IMR-90 (cell line): ENCODE measurements around the gene CSKMT. TPM values are rescaled to one million over a fixed set of nuclear protein-coding genes. Genes with fewer than 3 reads are reported as not detected.
"Not testable (repeated sequence)": the region's sequence is repeated elsewhere in the genome, so short reads cannot be mapped to it uniquely, and the experiment has no call there.

Experiments
- ATAC-seq: fragments of 200-7000 bp; cut with Tn5 transposase; 2 replicates; pipeline ENCODE4 v1.9.1; 2020; ENCODE audit warnings: low read depth, mild to moderate bottlenecking, moderate library complexity
- BruUV-seq: library from RNA; stranded (reverse); fragments of 400-500 nt; replicated peaks from 2 replicates; lab custom pipeline; 2021; lab: Mats Ljungman, UMichigan
- CTCF ChIA-PET: fragments of 300-600 bp; formaldehyde crosslinking; extraction: SDS; loops from one replicate; lab custom pipeline; 2021; ENCODE audit warnings: antibody characterized with exemption; lab: Yijun Ruan, JAX
- POLR2A ChIA-PET: fragments of 300-600 bp; sonication (Branson Sonifier 250); formaldehyde crosslinking; loops from one replicate; lab custom pipeline; 2022; ENCODE audit warnings: antibody characterized with exemption; ENCODE audit not compliant: unreplicated experiment; lab: Charles Lee
- DNase-seq: peaks from one replicate; pipeline ENCODE4 v3.0.0; 2013
- H2AFZ ChIP-seq: replicated peaks from 2 replicates; pipeline ENCODE3; 2013; ENCODE audit warnings: low read length, mild to moderate bottlenecking; ENCODE audit not compliant: poor library complexity
- H2AK5ac ChIP-seq: 2 replicates; pipeline ENCODE4 v1.6.1; 2013; ENCODE audit warnings: low read depth, low read length, inconsistent platforms
- H2AK9ac ChIP-seq: replicated peaks from 2 replicates; pipeline ENCODE3; 2013; ENCODE audit warnings: mild to moderate bottlenecking, low read depth, low read length, moderate library complexity; ENCODE audit not compliant: poor library complexity
- H2BK120ac ChIP-seq: 2 replicates; pipeline ENCODE4 v1.6.1; 2013; ENCODE audit warnings: low read depth, low read length, inconsistent platforms
- H2BK15ac ChIP-seq: 3 replicates; pipeline ENCODE4 v1.6.1; 2013; ENCODE audit warnings: low read depth, low read length, inconsistent platforms
- H2BK20ac ChIP-seq: 2 replicates; pipeline ENCODE4 v1.6.1; 2013; ENCODE audit warnings: low read depth, mild to moderate bottlenecking, inconsistent platforms, low read length, moderate library complexity
- H2BK5ac ChIP-seq: 2 replicates; pipeline ENCODE4 v1.6.1; 2013; ENCODE audit warnings: mild to moderate bottlenecking, low read depth, low read length, inconsistent platforms; ENCODE audit not compliant: poor library complexity, severe bottlenecking
- H3K14ac ChIP-seq: replicated peaks from 2 replicates; pipeline ENCODE4 v1.6.1; 2013; ENCODE audit warnings: low read depth, low read length, inconsistent platforms
- H3K18ac ChIP-seq: 2 replicates; pipeline ENCODE4 v1.6.1; 2013; ENCODE audit warnings: low read depth, low read length, control low read depth
- H3K23ac ChIP-seq: 2 replicates; pipeline ENCODE4 v1.6.1; 2013; ENCODE audit warnings: low read depth, low read length, inconsistent platforms
- H3K27ac ChIP-seq: 2 replicates; pipeline ENCODE4 v1.5.1; 2013; ENCODE audit warnings: mild to moderate bottlenecking, control low read depth, low read length; ENCODE audit not compliant: insufficient read depth
- H3K27me3 ChIP-seq: 2 replicates; pipeline ENCODE4 v1.6.1; 2013; ENCODE audit warnings: low read length; ENCODE audit not compliant: control insufficient read depth, insufficient read depth
- H3K36me3 ChIP-seq: 2 replicates; pipeline ENCODE4 v1.6.1; 2013; ENCODE audit warnings: low read length, mixed read lengths; ENCODE audit not compliant: control insufficient read depth, insufficient read depth
- H3K4ac ChIP-seq: 2 replicates; pipeline ENCODE4 v1.6.1; 2013; ENCODE audit warnings: low read depth, low read length, inconsistent platforms
- H3K4me1 ChIP-seq: 2 replicates; pipeline ENCODE4 v1.6.1; 2013; ENCODE audit warnings: low read length, mixed read lengths; ENCODE audit not compliant: control insufficient read depth, insufficient read depth
- H3K4me2 ChIP-seq: 2 replicates; pipeline ENCODE4 v1.6.1; 2013; ENCODE audit warnings: low read depth, mild to moderate bottlenecking, control low read depth, low read length, moderate library complexity
- H3K4me3 ChIP-seq: 2 replicates; pipeline ENCODE4 v1.5.1; 2013; ENCODE audit warnings: low read depth, mild to moderate bottlenecking, control low read depth, low read length, moderate library complexity; ENCODE audit not compliant: insufficient read depth
- H3K56ac ChIP-seq: 2 replicates; pipeline ENCODE4 v1.6.1; 2013; ENCODE audit warnings: low read length, inconsistent platforms; ENCODE audit not compliant: insufficient read depth; ENCODE audit errors: extremely low read depth
- H3K79me1 ChIP-seq, 2 experiments: 2 replicates each; pipeline ENCODE4 v1.6.1; 2013; ENCODE audit warnings: low read length in 2 of 2, inconsistent platforms in 1 of 2, low read depth in 1 of 2
- H3K9ac ChIP-seq: 2 replicates; pipeline ENCODE4 v1.6.1; 2013; ENCODE audit warnings: low read depth, low read length, control low read depth
- H3K9me1 ChIP-seq: 2 replicates; pipeline ENCODE4 v1.6.1; 2013; ENCODE audit warnings: low read length, inconsistent platforms; ENCODE audit not compliant: insufficient read depth
- H3K9me3 ChIP-seq: 2 replicates; pipeline ENCODE4 v1.6.1; 2013; ENCODE audit warnings: low read length; ENCODE audit not compliant: control insufficient read depth, insufficient read depth
- H4K20me1 ChIP-seq: 2 replicates; pipeline ENCODE4 v1.6.1; 2013; ENCODE audit warnings: low read length, inconsistent platforms; ENCODE audit not compliant: insufficient read depth
- H4K5ac ChIP-seq: 2 replicates; pipeline ENCODE4 v1.6.1; 2013; ENCODE audit warnings: mild to moderate bottlenecking, low read depth, low read length, control low read depth
- H4K8ac ChIP-seq, 2 experiments: 2 replicates each; pipeline ENCODE4 v1.6.1; 2013; ENCODE audit warnings: low read depth in 2 of 2, low read length in 2 of 2, control low read depth in 1 of 2, inconsistent platforms in 1 of 2
- H4K91ac ChIP-seq: 2 replicates; pipeline ENCODE4 v1.6.1; 2013; ENCODE audit warnings: low read depth, low read length, inconsistent platforms; ENCODE audit not compliant: insufficient read depth
- BHLHE40 ChIP-seq: fragments of 150-350 bp; IDR thresholded peaks from 2 replicates; pipeline ENCODE4 v1.6.1; 2016; ENCODE audit warnings: mild to moderate bottlenecking, low read depth, low read length
- MAZ ChIP-seq: IDR thresholded peaks from 2 replicates; pipeline ENCODE4 v1.6.1; 2012; ENCODE audit warnings: low read depth, mild to moderate bottlenecking, low read length, improper control_type of control experiment, moderate library complexity, borderline replicate concordance
- NFE2L2 ChIP-seq: fragments of 150-350 bp; IDR thresholded peaks from 2 replicates; pipeline ENCODE4 v1.6.1; 2016; ENCODE audit warnings: low read depth, mild to moderate bottlenecking, low read length
- WGBS, 2 experiments: methylation state at CpG; one replicate each; pipeline versions ENCODE4 v1.1.5 to v1.1.7; 2013; ENCODE audit warnings: missing lambda C conversion rate in 2 of 2; ENCODE audit not compliant: insufficient read length in 1 of 2; ENCODE audit errors: extremely low coverage in 2 of 2; 5-methylcytosine and 5-hydroxymethylcytosine counted together
- dilution Hi-C: fragments of 300-500 bp; cut with HindIII; formaldehyde crosslinking; loops from one replicate; pipeline ENCODE4 v1.14.3; 2018; ENCODE audit warnings: low sequenced_read_pairs; ENCODE audit not compliant: unreplicated experiment
- in situ Hi-C: fragments of 300-500 bp; cut with MboI; formaldehyde crosslinking; loops from 3 replicates; pipeline ENCODE4 v1.14.3; 2019; ENCODE audit warnings: low sequenced_read_pairs, inconsistent platforms, mixed read lengths
- intact Hi-C: fragments of 100-400 bp; cut with micrococcal nuclease; formaldehyde crosslinking; loops from 2 replicates; pipeline ENCODE4 v1.10.0; 2022
- polyA plus RNA-seq, 3 experiments: library from polyadenylated mRNA; depleted of rRNA; stranded (reverse); fragments of >200 nt; gene quantifications; 2 replicates each; pipeline ENCODE4 v1.2.3, GENCODE V29; 2012; ENCODE audit warnings: low replicate concordance in 1 of 3
- total RNA-seq: library from RNA; depleted of rRNA; stranded (reverse); fragments of >200 nt; gene quantifications from 2 replicates; pipeline ENCODE4 v1.2.3, GENCODE V29; 2012
- TF ChIP-seq, protein P1 (sequence below): conservative IDR thresholded peaks from 2 replicates; pipeline ENCODE4 v1.5.1; 2012; ENCODE audit warnings: mild to moderate bottlenecking, low read depth, low read length, improper control_type of control experiment

CSKMT gene
- total and polyA plus RNA-seq, 2 of the 4 experiments (the other 2 are of a cell fraction) = 5.3 to 7.9 TPM

DNA sequence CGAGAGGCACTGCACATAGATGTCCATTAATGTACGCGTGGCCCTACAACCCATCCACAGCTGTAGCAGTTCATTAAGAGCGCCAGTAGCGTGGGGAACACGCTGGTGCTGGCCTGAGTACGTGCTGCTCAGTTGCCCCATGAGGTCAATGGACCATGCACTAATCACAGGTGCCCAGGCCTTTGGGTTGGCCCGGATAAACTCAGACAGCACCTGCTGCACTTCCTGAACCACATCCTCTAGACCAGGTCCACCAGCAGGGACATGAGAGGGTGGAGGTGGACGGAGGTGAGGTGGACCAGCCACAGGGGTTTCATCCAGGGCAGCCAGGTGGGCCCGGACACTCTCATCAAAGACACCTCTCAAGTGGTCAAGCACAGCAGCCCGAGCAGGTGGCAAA is 15.6 kb upstream of the CSKMT start:
- intact Hi-C loops = no loop called here
- 100% methylated on average over 7 of the region's 11 CpGs; no CpG with 5 or more reads in 1 of the 2 experiments for WGBS, 2 experiments
- no peak for ATAC-seq

DNA sequence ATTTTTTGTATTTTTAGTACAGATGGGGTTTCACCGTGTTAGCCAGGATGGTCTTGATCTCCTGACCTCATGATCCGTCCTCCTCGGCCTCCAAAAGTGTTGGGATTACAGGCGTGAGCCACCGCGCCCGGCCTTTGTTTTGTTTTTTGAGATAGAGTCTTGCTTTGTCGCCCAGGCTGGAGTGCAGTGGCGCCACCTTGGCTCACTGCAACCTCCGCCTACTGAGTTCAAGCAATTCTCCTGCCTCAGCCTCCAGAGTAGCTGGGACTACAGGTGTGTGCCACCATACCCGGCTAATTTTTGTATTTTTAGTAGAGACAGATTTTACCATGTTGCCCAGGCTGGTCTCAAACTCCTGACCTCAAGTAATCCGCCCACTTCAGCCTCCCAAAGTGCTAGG is 14.8 kb upstream of the CSKMT start:
- H2BK120ac ChIP-seq, H3K4me1 ChIP-seq, H3K9ac ChIP-seq, H4K8ac ChIP-seq, ATAC-seq, H3K4me2 ChIP-seq, DNase-seq, H3K18ac ChIP-seq, H2BK5ac ChIP-seq, H3K4me3 ChIP-seq, H3K4ac ChIP-seq, H3K23ac ChIP-seq, BruUV-seq, H3K56ac ChIP-seq, H2BK20ac ChIP-seq, H3K27me3 ChIP-seq, H3K9me1 ChIP-seq, intact Hi-C loops, H2AK9ac ChIP-seq, CTCF ChIA-PET, H2AFZ ChIP-seq, H2AK5ac ChIP-seq, H2BK15ac ChIP-seq, H3K27ac ChIP-seq, H4K5ac ChIP-seq, dilution Hi-C loops, H3K9me3 ChIP-seq, in situ Hi-C loops, H4K91ac ChIP-seq, H3K14ac ChIP-seq: not testable (repeated sequence)
- POLR2A ChIA-PET = interaction anchor here (1.3 kb wide), 1 partner anchor 15 kb away, joined by 5 read pairs; the partner anchor contains the start of gene CSKMT
- Histone ChIP-seq H3K79me1 (peaks cover 6 to 49% of the 10 kb centered on the region in 2 experiments), H3K36me3 (peaks cover 24% of the 10 kb centered on the region), H4K20me1 (peaks cover 13% of the 10 kb centered on the region)
- WGBS, 2 experiments = 100% methylated on average over 4 of the region's 12 CpGs; no CpG with 5 or more reads in 1 of the 2 experiments

More for the DNA sequence above, 15.6 kb upstream of the CSKMT start:
- Histone ChIP-seq H3K4me3 (no peak overlapping the region), H3K14ac (no peak overlapping the region), H4K91ac (no peak overlapping the region), H2AK5ac (no peak overlapping the region), H3K9ac (no peak overlapping the region), H4K20me1 (peaks cover 14% of the 10 kb centered on the region), H3K27me3 (no peaks in the 10 kb centered on the region), H3K18ac (no peak overlapping the region), H3K79me1 (peaks cover 6 to 55% of the 10 kb centered on the region in 2 experiments), H3K56ac (no peak overlapping the region), H3K27ac (no peak overlapping the region), H4K5ac (no peak overlapping the region), H3K36me3 (peaks cover 27% of the 10 kb centered on the region), H3K4me2 (no peak overlapping the region), H2BK120ac (no peak overlapping the region), H3K4me1 (peaks cover 8% of the 10 kb centered on the region), H2BK20ac (no peak overlapping the region), H3K9me1 (0 out of 2 replicates have a peak, but pooled peaks cover under 1% of the 10 kb centered on the region), H3K4ac (no peak overlapping the region), H3K23ac (no peak overlapping the region), H2AFZ (no peak overlapping the region), H4K8ac (no peak overlapping the region), H2AK9ac (no peak overlapping the region), H2BK15ac (no peak overlapping the region), H3K9me3 (no peaks in the 10 kb centered on the region), H2BK5ac (no peak overlapping the region)
- no peak for TF ChIP-seq NFE2L2
- TF ChIP-seq MAZ = no peak
- TF ChIP-seq, protein P1, sequence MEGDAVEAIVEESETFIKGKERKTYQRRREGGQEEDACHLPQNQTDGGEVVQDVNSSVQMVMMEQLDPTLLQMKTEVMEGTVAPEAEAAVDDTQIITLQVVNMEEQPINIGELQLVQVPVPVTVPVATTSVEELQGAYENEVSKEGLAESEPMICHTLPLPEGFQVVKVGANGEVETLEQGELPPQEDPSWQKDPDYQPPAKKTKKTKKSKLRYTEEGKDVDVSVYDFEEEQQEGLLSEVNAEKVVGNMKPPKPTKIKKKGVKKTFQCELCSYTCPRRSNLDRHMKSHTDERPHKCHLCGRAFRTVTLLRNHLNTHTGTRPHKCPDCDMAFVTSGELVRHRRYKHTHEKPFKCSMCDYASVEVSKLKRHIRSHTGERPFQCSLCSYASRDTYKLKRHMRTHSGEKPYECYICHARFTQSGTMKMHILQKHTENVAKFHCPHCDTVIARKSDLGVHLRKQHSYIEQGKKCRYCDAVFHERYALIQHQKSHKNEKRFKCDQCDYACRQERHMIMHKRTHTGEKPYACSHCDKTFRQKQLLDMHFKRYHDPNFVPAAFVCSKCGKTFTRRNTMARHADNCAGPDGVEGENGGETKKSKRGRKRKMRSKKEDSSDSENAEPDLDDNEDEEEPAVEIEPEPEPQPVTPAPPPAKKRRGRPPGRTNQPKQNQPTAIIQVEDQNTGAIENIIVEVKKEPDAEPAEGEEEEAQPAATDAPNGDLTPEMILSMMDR = no peak
- TF ChIP-seq BHLHE40 = no peak
- in situ Hi-C loops (no loop called here), dilution Hi-C loops (no loop called here)
- no peak for DNase-seq
- POLR2A ChIA-PET = interaction anchor here (1.3 kb wide), 1 partner anchor 16 kb away, joined by 5 read pairs; the partner anchor contains the start of gene CSKMT
- BruUV-seq = no TSS peak
- CTCF ChIA-PET = no interaction called here
